ENCODE results near the gene NRP1. TPM values are rescaled to one million over a fixed set of nuclear protein-coding genes. Genes with fewer than 3 reads are reported as not detected.

The NRP1 gene
- total and polyA plus RNA-seq, 4 donors: 14.6 to 55.6 (median 37.8) TPM

- H3K4me1 ChIP-seq (ENCODE audit: control insufficient read depth in 4 of 4, insufficient read depth in 4 of 4, low read length in 3 of 4): no peaks in the 10 kb centered on the region
- H3K4me3 ChIP-seq (ENCODE audit: low read depth in 1 of 3, low read length in 3 of 3): no peak overlapping the region
- H3K27me3 ChIP-seq (ENCODE audit: control insufficient read depth in 4 of 4, insufficient read depth in 4 of 4, low read length in 3 of 4): no peaks in the 10 kb centered on the region
- H3K36me3 ChIP-seq (ENCODE audit: control insufficient read depth in 4 of 4, insufficient read depth in 3 of 4, low read depth in 1 of 4, low read length in 3 of 4): peaks cover 8 to 26% (median 25%) of the 10 kb centered on the region in 4 donors
- TF ChIP-seq, protein P1, sequence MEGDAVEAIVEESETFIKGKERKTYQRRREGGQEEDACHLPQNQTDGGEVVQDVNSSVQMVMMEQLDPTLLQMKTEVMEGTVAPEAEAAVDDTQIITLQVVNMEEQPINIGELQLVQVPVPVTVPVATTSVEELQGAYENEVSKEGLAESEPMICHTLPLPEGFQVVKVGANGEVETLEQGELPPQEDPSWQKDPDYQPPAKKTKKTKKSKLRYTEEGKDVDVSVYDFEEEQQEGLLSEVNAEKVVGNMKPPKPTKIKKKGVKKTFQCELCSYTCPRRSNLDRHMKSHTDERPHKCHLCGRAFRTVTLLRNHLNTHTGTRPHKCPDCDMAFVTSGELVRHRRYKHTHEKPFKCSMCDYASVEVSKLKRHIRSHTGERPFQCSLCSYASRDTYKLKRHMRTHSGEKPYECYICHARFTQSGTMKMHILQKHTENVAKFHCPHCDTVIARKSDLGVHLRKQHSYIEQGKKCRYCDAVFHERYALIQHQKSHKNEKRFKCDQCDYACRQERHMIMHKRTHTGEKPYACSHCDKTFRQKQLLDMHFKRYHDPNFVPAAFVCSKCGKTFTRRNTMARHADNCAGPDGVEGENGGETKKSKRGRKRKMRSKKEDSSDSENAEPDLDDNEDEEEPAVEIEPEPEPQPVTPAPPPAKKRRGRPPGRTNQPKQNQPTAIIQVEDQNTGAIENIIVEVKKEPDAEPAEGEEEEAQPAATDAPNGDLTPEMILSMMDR (IDR thresholded peaks at IDR 0.05; ENCODE audit: low read depth, low read length, missing input control): no peak
- no peak for TF ChIP-seq HNF4A (conservative IDR thresholded peaks at IDR 0.05)
- no peak for TF ChIP-seq JUND (IDR thresholded peaks at IDR 0.05)
- TF ChIP-seq, protein P2, sequence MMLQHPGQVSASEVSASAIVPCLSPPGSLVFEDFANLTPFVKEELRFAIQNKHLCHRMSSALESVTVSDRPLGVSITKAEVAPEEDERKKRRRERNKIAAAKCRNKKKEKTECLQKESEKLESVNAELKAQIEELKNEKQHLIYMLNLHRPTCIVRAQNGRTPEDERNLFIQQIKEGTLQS (IDR thresholded peaks at IDR 0.05): no peak
- TF ChIP-seq RAD21 (IDR thresholded peaks at IDR 0.05): no peak
- TF ChIP-seq FOXA2 (IDR thresholded peaks at IDR 0.05): no peak
- no peak for TF ChIP-seq FOXA1 (IDR thresholded peaks at IDR 0.05)
- TF ChIP-seq NR2F2 (IDR thresholded peaks at IDR 0.05): no peak
- TF ChIP-seq, protein P3, sequence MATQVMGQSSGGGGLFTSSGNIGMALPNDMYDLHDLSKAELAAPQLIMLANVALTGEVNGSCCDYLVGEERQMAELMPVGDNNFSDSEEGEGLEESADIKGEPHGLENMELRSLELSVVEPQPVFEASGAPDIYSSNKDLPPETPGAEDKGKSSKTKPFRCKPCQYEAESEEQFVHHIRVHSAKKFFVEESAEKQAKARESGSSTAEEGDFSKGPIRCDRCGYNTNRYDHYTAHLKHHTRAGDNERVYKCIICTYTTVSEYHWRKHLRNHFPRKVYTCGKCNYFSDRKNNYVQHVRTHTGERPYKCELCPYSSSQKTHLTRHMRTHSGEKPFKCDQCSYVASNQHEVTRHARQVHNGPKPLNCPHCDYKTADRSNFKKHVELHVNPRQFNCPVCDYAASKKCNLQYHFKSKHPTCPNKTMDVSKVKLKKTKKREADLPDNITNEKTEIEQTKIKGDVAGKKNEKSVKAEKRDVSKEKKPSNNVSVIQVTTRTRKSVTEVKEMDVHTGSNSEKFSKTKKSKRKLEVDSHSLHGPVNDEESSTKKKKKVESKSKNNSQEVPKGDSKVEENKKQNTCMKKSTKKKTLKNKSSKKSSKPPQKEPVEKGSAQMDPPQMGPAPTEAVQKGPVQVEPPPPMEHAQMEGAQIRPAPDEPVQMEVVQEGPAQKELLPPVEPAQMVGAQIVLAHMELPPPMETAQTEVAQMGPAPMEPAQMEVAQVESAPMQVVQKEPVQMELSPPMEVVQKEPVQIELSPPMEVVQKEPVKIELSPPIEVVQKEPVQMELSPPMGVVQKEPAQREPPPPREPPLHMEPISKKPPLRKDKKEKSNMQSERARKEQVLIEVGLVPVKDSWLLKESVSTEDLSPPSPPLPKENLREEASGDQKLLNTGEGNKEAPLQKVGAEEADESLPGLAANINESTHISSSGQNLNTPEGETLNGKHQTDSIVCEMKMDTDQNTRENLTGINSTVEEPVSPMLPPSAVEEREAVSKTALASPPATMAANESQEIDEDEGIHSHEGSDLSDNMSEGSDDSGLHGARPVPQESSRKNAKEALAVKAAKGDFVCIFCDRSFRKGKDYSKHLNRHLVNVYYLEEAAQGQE (IDR thresholded peaks at IDR 0.05): no peak
- TF ChIP-seq ZBTB33 (IDR thresholded peaks at IDR 0.05): no peak
- no peak for TF ChIP-seq GABPA (IDR thresholded peaks at IDR 0.05 in 1 of 2, conservative IDR thresholded peaks at IDR 0.05 in 1 of 2)
- TF ChIP-seq, protein P4, sequence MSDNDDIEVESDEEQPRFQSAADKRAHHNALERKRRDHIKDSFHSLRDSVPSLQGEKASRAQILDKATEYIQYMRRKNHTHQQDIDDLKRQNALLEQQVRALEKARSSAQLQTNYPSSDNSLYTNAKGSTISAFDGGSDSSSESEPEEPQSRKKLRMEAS (IDR thresholded peaks at IDR 0.05): no peak
- TF ChIP-seq TAF1 (conservative IDR thresholded peaks at IDR 0.05): no peak
- no peak for TF ChIP-seq RXRA (IDR thresholded peaks at IDR 0.05)
- H3K9me3 ChIP-seq (ENCODE audit: control insufficient read depth in 4 of 4, low read length in 3 of 4): no peaks in the 10 kb centered on the region
- no peak overlapping the region for H3K27ac ChIP-seq (ENCODE audit: low read depth in 1 of 2, low read length in 2 of 2)
- H3K9ac ChIP-seq (ENCODE audit: low read depth in 1 of 2, low read length in 2 of 2): no peak overlapping the region
- DNase-seq (ENCODE audit: low spot score): no peak
- WGBS: 85% methylated on average over 3 of the region's 3 CpGs
Measured at GRCh38 chr10:33252794-33253203, 81.7 kb downstream of the NRP1 start.

DNA sequence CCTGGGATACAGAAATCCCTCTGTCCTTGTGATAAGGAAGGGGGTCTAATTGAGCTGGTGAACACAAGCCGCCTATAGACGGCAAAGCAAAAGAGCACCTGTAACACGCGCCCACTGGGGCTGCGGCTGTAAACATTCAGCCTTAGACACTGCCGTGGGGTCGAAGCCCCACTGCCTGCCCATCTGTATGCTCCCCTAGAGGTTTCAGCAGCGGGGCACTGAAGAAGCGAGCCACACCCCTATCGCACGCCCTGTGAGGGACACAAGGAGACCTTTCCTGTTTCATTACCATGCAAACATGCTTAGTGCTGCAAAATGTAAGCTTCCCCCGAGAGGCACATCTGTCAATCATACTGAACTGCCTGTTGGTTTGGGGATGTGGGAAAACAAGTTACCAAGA lies 82.1 kb downstream of the NRP1 start:
- H3K9me3 ChIP-seq (ENCODE audit: control insufficient read depth in 4 of 4, low read length in 3 of 4): no peaks in the 10 kb centered on the region
- H3K27ac ChIP-seq (ENCODE audit: low read depth in 1 of 2, low read length in 2 of 2): no peak overlapping the region
- no peaks in the 10 kb centered on the region for H3K27me3 ChIP-seq (ENCODE audit: control insufficient read depth in 4 of 4, insufficient read depth in 4 of 4, low read length in 3 of 4)
- no peak for DNase-seq (ENCODE audit: low spot score)
- peaks cover 8 to 28% (median 26%) of the 10 kb centered on the region in 4 donors for H3K36me3 ChIP-seq (ENCODE audit: control insufficient read depth in 4 of 4, insufficient read depth in 3 of 4, low read depth in 1 of 4, low read length in 3 of 4)
- no peak overlapping the region for H3K4me3 ChIP-seq (ENCODE audit: low read depth in 1 of 3, low read length in 3 of 3)
- no peak overlapping the region for H3K9ac ChIP-seq (ENCODE audit: low read depth in 1 of 2, low read length in 2 of 2)
- H3K4me1 ChIP-seq (ENCODE audit: control insufficient read depth in 4 of 4, insufficient read depth in 4 of 4, low read length in 3 of 4): no peaks in the 10 kb centered on the region
- 94% methylated on average over 12 of the region's 12 CpGs for WGBS
- TF ChIP-seq ZBTB33 (IDR thresholded peaks at IDR 0.05) (no peak), SP1 (IDR thresholded peaks at IDR 0.05) (no peak), EGR1 (IDR thresholded peaks at IDR 0.05; ENCODE audit: low read depth in 2 of 2) (no peak), TAF1 (conservative IDR thresholded peaks at IDR 0.05) (no peak), HNF4G (IDR thresholded peaks at IDR 0.05) (no peak), JUND (IDR thresholded peaks at IDR 0.05) (no peak)
- TF ChIP-seq, protein P4 (IDR thresholded peaks at IDR 0.05): no peak
- TF ChIP-seq, protein P3 (IDR thresholded peaks at IDR 0.05): no peak
